GM12878 (cell line): ENCODE data around the gene TGFBR3. TPM values are rescaled to one million over a fixed set of nuclear protein-coding genes. Genes with fewer than 3 reads are reported as not detected.

ENCODE experiments used
- ATAC-seq: fragments of 200-7000 bp; cut with Tn5 transposase; 3 replicates; pipeline ENCODE4 v1.9.1; 2020; ENCODE audit warnings: mild to moderate bottlenecking, moderate library complexity
- BruUV-seq: library from RNA; stranded (reverse); fragments of 400-500 nt; replicated peaks from 2 replicates; lab custom pipeline; 2021; lab: Mats Ljungman, UMichigan
- CTCF ChIA-PET: fragments of 300-600 bp; sonication (Branson Sonifier 250); formaldehyde crosslinking; extraction: SDS; loops from one replicate; lab custom pipeline; 2021; ENCODE audit warnings: inconsistent platforms; lab: Yijun Ruan, JAX
- POLR2A ChIA-PET: fragments of 350-600 bp; formaldehyde crosslinking; extraction: SDS; loops from one replicate; lab custom pipeline; 2021; ENCODE audit warnings: inconsistent platforms; lab: Charles Lee
- RAD21 ChIA-PET: fragments of 300-600 bp; sonication (Branson Sonifier 250); formaldehyde crosslinking; loops from one replicate; lab custom pipeline; 2023; ENCODE audit warnings: antibody characterized with exemption; ENCODE audit not compliant: unreplicated experiment; lab: Charles Lee
- SMC1A ChIA-PET: fragments of 300-600 bp; sonication (Branson Sonifier 250); formaldehyde crosslinking; loops from one replicate; lab custom pipeline; 2023; ENCODE audit not compliant: unreplicated experiment, uncharacterized antibody; lab: Charles Lee
- DNase-seq: peaks from one replicate; pipeline ENCODE4 v3.0.0-alpha.2; 2011; ENCODE audit warnings: low read depth, low spot score
- FAIRE-seq: peaks from 3 replicates; lab custom pipeline; 2011; peaks lifted over from hg19 to GRCh38; lab: Jason Lieb, UNC
- H2AFZ ChIP-seq: 2 replicates; pipeline ENCODE4 v1.6.0; 2011; ENCODE audit warnings: low read depth, low read length, control low read depth; ENCODE audit not compliant: control insufficient read depth
- H3K27ac ChIP-seq: 2 replicates; pipeline ENCODE4 v1.5.1; 2011; ENCODE audit warnings: control low read depth; ENCODE audit not compliant: control insufficient read depth, insufficient read depth
- H3K27me3 ChIP-seq, 2 experiments: replicated peaks in 1 of 2; 2 replicates each; pipeline versions ENCODE4 v1.6.0 to v1.6.1; 2011; ENCODE audit warnings: low read length in 1 of 2; ENCODE audit not compliant: control insufficient read depth in 2 of 2, insufficient read depth in 2 of 2
- H3K36me3 ChIP-seq, 2 experiments: 2 replicates each; pipeline ENCODE4 v1.5.1; 2011; ENCODE audit warnings: low read length in 1 of 2; ENCODE audit not compliant: control insufficient read depth in 2 of 2, insufficient read depth in 2 of 2
- H3K4me1 ChIP-seq: 2 replicates; pipeline ENCODE4 v1.6.1; 2011; ENCODE audit warnings: mild to moderate bottlenecking, low read length, moderate library complexity, mixed read lengths; ENCODE audit not compliant: control insufficient read depth, insufficient read depth
- H3K4me2 ChIP-seq: 2 replicates; pipeline ENCODE4 v1.6.0; 2011; ENCODE audit warnings: control low read depth; ENCODE audit not compliant: control insufficient read depth, insufficient read depth
- H3K4me3 ChIP-seq: fragments of 200-600 bp; sonication (generic); 2 replicates; pipeline ENCODE4 v1.5.1; 2016
- H3K79me2 ChIP-seq: 2 replicates; pipeline ENCODE4 v1.6.0; 2011; ENCODE audit warnings: low read length; ENCODE audit not compliant: control insufficient read depth, insufficient read depth
- H3K9ac ChIP-seq: 2 replicates; pipeline ENCODE4 v1.8.0; 2011; ENCODE audit warnings: low read length, control low read depth, mixed read lengths; ENCODE audit not compliant: control insufficient read depth, insufficient read depth
- H3K9me3 ChIP-seq: replicated peaks from 3 replicates; pipeline ENCODE4 v1.5.1; 2011; ENCODE audit warnings: mild to moderate bottlenecking, low read length; ENCODE audit not compliant: control insufficient read depth, insufficient read depth
- H4K20me1 ChIP-seq: 2 replicates; pipeline ENCODE4 v1.6.0; 2011; ENCODE audit not compliant: control insufficient read depth, insufficient read depth
- CBX5 ChIP-seq: sonication (generic); IDR thresholded peaks from 2 replicates; pipeline ENCODE4 v1.6.1; 2016; ENCODE audit warnings: low read depth, moderate library complexity, mild to moderate bottlenecking, inconsistent platforms
- EZH2 ChIP-seq: IDR thresholded peaks from 2 replicates; pipeline ENCODE4 v1.6.1; 2012; ENCODE audit warnings: low read depth, mild to moderate bottlenecking, control low read depth, inconsistent platforms, low read length, borderline replicate concordance; ENCODE audit not compliant: control insufficient read depth
- FOS ChIP-seq: IDR thresholded peaks from 3 replicates; pipeline ENCODE4 v1.6.1; 2011; ENCODE audit warnings: borderline replicate concordance; ENCODE audit not compliant: insufficient read length; ENCODE audit errors: extremely low read depth
- NBN ChIP-seq: fragments of 450-650 bp; IDR thresholded peaks from 2 replicates; pipeline ENCODE4 v1.6.1; 2016
- NR2C1 ChIP-seq: fragments of 450-650 bp; IDR thresholded peaks from 2 replicates; pipeline ENCODE4 v1.6.1; 2017; ENCODE audit warnings: antibody characterized with exemption, mild to moderate bottlenecking, moderate library complexity
- POLR2AphosphoS5 ChIP-seq: IDR thresholded peaks from 2 replicates; pipeline ENCODE4 v1.6.1; 2011; ENCODE audit warnings: mild to moderate bottlenecking, low read length, inconsistent platforms
- POU2F2 ChIP-seq: IDR thresholded peaks from 3 replicates; pipeline ENCODE4 v1.6.1; 2011; ENCODE audit warnings: low read depth, mild to moderate bottlenecking, low read length, borderline replicate concordance
- RFX5 ChIP-seq: IDR thresholded peaks from 2 replicates; pipeline ENCODE4 v1.6.1; 2011; ENCODE audit warnings: low read depth, low read length, improper control_type of control experiment
- SP1 ChIP-seq: IDR thresholded peaks from one replicate; pipeline ENCODE4 v1.6.1; 2011; ENCODE audit warnings: low read depth, low read length
- SUPT20H ChIP-seq: IDR thresholded peaks from 2 replicates; pipeline ENCODE4 v1.6.1; 2011; ENCODE audit warnings: low read depth, mild to moderate bottlenecking, low read length, moderate library complexity, borderline replicate concordance; ENCODE audit not compliant: control insufficient read depth
- YY1 ChIP-seq: IDR thresholded peaks from 2 replicates; pipeline ENCODE4 v1.6.1; 2011; ENCODE audit warnings: low read depth, mild to moderate bottlenecking, low read length
- WGBS: methylation state at CpG from one replicate; pipeline ENCODE4 v1.1.6; 2016; ENCODE audit warnings: low lambda C conversion rate; ENCODE audit not compliant: insufficient replicate concordance, insufficient coverage; ENCODE audit errors: missing lambda C conversion rate; 5-methylcytosine and 5-hydroxymethylcytosine counted together
- in situ Hi-C: fragments of 300-500 bp; cut with MboI; formaldehyde crosslinking; loops from 9 replicates; pipeline ENCODE4 v1.14.3; 2018; ENCODE audit warnings: mixed read lengths
- intact Hi-C: fragments of 100-400 bp; cut with micrococcal nuclease; formaldehyde crosslinking; loops from one replicate; pipeline ENCODE4 v1.14.2; 2022; ENCODE audit not compliant: unreplicated experiment
- polyA plus RNA-seq, 11 experiments: library from polyadenylated mRNA; depleted of rRNA in 4 of 11; unstranded in 6 of 11; stranded (reverse) in 5 of 11; fragments of >200 nt; fragmentation: Nextera tagmentation in 4 of 11; fragmentation: Illumina TruSeq in 1 of 11; extraction: Ambion mirVana in 4 of 11; extraction: Trizol in 1 of 11; gene quantifications; 1 replicate in 1 of 11; 2 replicates in 10 of 11; pipeline versions ENCODE4 v1.2.1 to v1.2.3, GENCODE V29; 2011 to 2016; ENCODE audit warnings: inconsistent platforms in 2 of 11, missing spikeins in 2 of 11, low read depth in 1 of 11
- total RNA-seq, 4 experiments: library from RNA; depleted of rRNA in 3 of 4; stranded (reverse); fragments of >200 nt in 3 of 4; fragmentation: Illumina TruSeq in 1 of 4; extraction: Trizol in 1 of 4; gene quantifications; 2 replicates each; pipeline versions ENCODE4 v1.2.1 to v1.2.3, GENCODE V29; 2013 to 2021
- TF ChIP-seq, protein P1 (sequence below): fragments of 150-350 bp; IDR thresholded peaks from 2 replicates; pipeline ENCODE4 v1.6.1; 2014; ENCODE audit warnings: mild to moderate bottlenecking, low read depth, low read length
- TF ChIP-seq, protein P2 (sequence below): fragments of 450-650 bp; IDR thresholded peaks from 2 replicates; pipeline ENCODE4 v1.6.1; 2017; ENCODE audit warnings: mild to moderate bottlenecking, low read depth, inconsistent platforms; ENCODE audit not compliant: poor library complexity, severe bottlenecking

Gene TGFBR3
- total and polyA plus RNA-seq, 10 of the 15 experiments (the other 5 are each of a cell fraction or from before 2014, with no cell fraction given), result 2.7 to 16.5 (median 12.6) TPM

DNA sequence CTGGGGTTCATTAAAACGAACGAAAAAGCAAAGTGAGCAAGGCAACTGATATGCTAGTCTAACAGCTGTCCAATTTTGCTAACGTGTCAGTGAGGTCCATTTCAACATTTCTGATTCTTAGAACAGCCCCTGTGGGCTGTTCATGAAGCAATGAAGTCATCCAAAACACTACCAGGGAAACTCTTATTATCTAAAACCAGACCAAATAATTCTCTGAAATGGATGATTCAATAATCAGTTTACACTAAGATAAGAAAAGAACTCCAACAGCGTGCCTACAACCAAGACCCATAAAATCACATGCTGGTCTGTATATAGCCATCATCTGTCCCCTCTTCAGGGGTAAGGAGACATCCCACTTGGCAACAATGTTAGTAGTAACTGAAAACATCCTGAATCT lies 122.7 kb downstream of the TGFBR3 start:
- Histone ChIP-seq H3K4me3 (no peak overlapping the region), H3K79me2 (no peaks in the 10 kb centered on the region), H3K4me2 (no peak overlapping the region), H3K4me1 (no peaks in the 10 kb centered on the region), H3K9me3 (no peaks in the 10 kb centered on the region), H3K27me3 (no peaks in the 10 kb centered on the region), H3K9ac (no peak overlapping the region), H4K20me1 (no peaks in the 10 kb centered on the region), H3K36me3 (no peaks in the 10 kb centered on the region), H3K27ac (no peak overlapping the region), H2AFZ (no peak overlapping the region)
- BruUV-seq, result no TSS peak
- intact Hi-C loops, result no loop called here
- ChIA-PET POLR2A (no interaction called here), SMC1A (no interaction called here), RAD21 (no interaction called here), CTCF (interaction anchor here (1.1 kb wide), 1 partner anchor 250 kb away, joined by 4 read pairs; no protein-coding TSS in a partner anchor)
- WGBS, result 48% methylated on average over 4 of the region's 4 CpGs
- ATAC-seq (no peak), FAIRE-seq (no peak), DNase-seq (no peak)
- TF ChIP-seq CBX5 (no peak), SUPT20H (no peak), POU2F2 (no peak), NBN (no peak), POLR2AphosphoS5 (no peak), EZH2 (no peak), FOS (no peak), SP1 (no peak), NR2C1 (no peak), RFX5 (no peak), YY1 (no peak)
- TF ChIP-seq, protein P1, sequence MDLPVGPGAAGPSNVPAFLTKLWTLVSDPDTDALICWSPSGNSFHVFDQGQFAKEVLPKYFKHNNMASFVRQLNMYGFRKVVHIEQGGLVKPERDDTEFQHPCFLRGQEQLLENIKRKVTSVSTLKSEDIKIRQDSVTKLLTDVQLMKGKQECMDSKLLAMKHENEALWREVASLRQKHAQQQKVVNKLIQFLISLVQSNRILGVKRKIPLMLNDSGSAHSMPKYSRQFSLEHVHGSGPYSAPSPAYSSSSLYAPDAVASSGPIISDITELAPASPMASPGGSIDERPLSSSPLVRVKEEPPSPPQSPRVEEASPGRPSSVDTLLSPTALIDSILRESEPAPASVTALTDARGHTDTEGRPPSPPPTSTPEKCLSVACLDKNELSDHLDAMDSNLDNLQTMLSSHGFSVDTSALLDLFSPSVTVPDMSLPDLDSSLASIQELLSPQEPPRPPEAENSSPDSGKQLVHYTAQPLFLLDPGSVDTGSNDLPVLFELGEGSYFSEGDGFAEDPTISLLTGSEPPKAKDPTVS, result no peak
- TF ChIP-seq, protein P2, sequence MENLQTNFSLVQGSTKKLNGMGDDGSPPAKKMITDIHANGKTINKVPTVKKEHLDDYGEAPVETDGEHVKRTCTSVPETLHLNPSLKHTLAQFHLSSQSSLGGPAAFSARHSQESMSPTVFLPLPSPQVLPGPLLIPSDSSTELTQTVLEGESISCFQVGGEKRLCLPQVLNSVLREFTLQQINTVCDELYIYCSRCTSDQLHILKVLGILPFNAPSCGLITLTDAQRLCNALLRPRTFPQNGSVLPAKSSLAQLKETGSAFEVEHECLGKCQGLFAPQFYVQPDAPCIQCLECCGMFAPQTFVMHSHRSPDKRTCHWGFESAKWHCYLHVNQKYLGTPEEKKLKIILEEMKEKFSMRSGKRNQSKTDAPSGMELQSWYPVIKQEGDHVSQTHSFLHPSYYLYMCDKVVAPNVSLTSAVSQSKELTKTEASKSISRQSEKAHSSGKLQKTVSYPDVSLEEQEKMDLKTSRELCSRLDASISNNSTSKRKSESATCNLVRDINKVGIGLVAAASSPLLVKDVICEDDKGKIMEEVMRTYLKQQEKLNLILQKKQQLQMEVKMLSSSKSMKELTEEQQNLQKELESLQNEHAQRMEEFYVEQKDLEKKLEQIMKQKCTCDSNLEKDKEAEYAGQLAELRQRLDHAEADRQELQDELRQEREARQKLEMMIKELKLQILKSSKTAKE, result no peak
- in situ Hi-C loops, result no loop called here
